HG02571 (cell line): ENCODE measurements around the gene TRIM52.
"Not testable (repeated sequence)": the region's sequence is repeated elsewhere in the genome, so short reads cannot be mapped to it uniquely, and the experiment has no call there.

Experiments
- ATAC-seq: cut with Tn5 transposase; IDR thresholded peaks from one replicate; pipeline ENCODE4 v1.9.1; 2021; ENCODE audit warnings: mild to moderate bottlenecking, moderate library complexity; ENCODE audit not compliant: unreplicated experiment

The TRIM52 gene

GRCh38 chr5:181217111-181217802, 43.7 kb downstream of the TRIM52 start:
- ATAC-seq: no peak

GRCh38 chr5:181215997-181216989, 44.6 kb downstream of the TRIM52 start:
- no peak for ATAC-seq

DNA sequence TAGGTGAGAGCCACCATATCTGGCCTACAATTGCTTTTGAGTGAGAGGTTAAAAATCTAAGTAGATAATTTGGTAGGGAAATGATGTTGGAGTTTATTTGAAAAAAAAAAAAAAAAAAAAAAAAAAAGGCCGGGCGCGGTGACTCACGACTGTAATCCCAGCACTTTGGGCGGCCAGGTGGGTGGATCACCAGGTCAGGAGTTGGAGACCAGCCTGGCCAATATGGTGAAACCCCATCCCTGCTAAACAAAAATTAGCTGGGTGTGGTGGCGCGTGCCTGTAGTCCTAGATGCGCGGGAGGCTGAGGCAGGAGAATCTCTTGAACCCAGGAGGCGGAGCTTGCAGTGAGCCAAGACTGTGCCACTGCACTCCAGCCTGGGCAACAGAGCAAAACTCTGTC, 46.7 kb downstream of the TRIM52 start:
- not testable (repeated sequence) for ATAC-seq

DNA sequence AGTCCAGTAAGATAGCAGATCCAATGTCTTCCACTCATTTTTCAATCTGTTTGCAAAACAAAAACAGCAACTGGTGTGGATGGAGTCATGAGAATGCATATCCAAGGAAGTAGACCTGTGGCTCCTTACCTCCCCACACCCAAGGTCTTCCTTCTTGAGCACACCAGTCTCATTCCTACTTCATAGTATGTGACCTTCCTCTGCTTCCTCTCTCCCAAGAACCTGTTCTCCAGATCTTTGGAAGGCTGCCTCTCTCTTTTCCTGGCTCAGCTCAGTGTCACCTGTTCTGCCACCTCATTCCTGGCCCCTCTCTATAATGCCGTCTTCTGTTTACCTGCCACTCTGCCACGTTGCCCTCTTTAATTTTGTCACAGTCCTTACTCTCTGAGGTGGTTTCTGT, 48.0 kb downstream of the TRIM52 start:
- no peak for ATAC-seq

DNA sequence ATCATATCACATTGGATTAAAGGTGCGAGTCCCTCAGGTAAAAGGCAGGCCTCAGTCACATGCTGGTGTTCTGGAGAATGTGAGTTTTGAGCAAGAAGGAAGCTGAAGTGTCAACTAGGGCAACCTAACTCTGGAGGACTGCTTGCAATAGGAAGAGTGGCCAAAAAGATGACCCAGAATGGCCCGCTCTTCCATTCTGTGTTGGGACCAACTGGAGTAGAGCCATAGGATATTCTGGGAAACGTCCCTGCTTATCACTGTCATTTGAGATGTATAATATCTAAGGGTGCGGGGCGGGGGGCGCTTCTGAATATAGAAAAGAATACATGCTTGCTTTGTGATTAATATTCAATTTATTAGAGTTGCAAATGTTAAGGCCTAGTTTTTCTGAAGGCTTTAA, 48.9 kb downstream of the TRIM52 start:
- no peak for ATAC-seq

- ATAC-seq: no peak
These were observed 49.7 kb downstream of the TRIM52 start for GRCh38 chr5:181211208-181211607.

DNA sequence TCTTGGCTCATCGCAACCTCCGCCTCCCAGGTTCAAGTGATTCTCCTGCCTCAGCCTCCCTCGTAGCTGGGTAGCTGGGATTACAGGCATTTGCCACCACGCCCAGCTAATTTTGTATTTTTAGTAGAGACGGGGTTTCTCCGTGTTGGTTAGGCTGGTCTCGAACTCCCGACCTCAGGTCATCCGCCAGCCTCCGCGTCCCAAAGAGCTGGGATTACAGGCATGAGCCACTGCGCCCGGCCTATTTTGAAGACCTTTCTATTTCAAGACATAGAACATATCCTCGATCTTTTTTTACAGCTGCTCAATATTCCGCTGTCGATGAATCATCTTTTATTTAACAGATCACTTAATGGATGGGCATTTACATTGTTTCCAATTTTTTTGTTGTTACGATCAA, 50.2 kb downstream of the TRIM52 start:
- not testable (repeated sequence) for ATAC-seq

DNA sequence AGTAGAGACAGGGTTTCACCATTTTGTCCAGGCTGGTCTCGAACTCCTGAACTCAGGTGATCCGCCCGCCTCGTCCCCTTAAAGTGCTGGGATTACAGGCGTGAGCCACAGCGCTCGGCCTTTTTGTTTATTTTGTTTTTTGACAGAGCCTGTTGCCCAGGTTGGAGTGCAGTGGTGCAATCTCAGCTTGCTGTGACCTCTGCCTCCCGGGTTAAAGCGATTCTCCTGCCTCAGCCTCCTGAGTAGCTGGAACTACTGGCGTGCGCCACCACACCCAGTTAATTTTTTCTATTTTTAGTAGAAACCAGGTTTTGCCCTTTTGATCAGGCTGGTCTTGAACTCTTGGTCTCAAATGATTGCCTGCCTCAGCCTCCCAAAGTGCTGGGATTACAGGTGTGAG, 50.8 kb downstream of the TRIM52 start:
- ATAC-seq: not testable (repeated sequence)

GRCh38 chr5:181209006-181209405, 51.9 kb downstream of the TRIM52 start:
- ATAC-seq: not testable (repeated sequence)

DNA sequence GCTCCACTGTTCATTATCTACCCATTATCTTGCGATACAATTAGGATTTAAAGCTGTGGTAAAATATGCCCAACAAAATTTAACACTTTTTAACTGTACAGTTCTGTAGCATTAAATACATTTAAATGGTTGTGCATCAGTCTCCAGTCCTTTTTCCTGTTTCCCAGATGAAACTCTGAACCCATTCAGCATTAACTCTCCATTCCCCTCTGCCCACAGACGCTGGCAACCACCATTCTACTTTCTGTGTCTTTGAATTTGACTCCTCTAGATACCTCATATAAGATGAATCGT, 53.0 kb downstream of the TRIM52 start:
- ATAC-seq: no peak

- peak; percentile 24 for ATAC-seq
These were observed 53.6 kb downstream of the TRIM52 start for GRCh38 chr5:181207214-181207959.

DNA sequence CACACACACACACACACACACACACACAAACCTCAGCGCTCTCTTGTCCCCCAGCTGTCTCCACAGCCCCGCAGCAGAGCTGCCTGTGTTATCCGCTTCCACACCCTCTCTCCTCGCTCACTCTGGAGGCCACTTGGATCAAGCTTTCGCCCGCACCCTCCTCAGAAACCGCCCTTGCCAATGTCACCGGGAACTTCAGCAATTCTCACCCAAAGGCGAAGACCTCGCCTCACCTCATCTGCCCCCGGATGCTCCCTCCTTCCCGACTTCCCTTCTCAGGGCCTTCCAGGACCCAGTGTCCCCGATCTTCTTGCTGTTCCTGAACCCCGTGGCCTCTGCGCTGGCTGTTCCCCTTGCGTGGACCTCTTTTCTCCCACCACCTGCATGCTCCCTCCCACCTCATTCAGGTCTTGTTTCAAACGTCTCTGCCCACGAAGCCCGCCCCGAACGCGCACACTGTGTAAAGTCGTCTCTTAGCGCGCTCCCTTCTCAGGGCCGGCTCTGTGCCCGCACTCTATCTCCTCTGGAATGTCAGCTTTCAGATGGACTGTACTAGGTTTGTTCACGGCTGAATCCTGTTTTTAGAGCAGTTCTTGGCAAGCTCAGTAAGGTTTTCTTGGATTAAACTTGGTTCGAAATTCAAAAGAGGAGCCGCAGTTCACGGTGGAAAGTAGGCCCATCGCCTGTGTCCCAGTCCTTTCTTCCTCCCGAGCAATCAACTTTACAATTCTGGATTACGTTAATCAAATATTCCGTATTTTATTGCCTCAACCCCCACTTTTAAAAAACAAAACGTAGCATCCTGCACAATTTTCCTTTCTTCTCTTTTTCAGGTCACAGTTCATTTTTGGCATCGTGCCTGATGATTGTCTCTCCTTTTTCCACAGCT, 54.9 kb downstream of the TRIM52 start:
- ATAC-seq: no peak
